GM12878 (cell line): Measurements from ENCODE around the gene TMEM41A. TPM values are rescaled to one million over a fixed set of nuclear protein-coding genes. Genes with fewer than 3 reads are reported as not detected.

Experiments used
- ATAC-seq: fragments of 200-7000 bp; cut with Tn5 transposase; 3 replicates; pipeline ENCODE4 v1.9.1; 2020; ENCODE audit warnings: mild to moderate bottlenecking, moderate library complexity
- BruUV-seq: library from RNA; stranded (reverse); fragments of 400-500 nt; replicated peaks from 2 replicates; lab custom pipeline; 2021; lab: Mats Ljungman, UMichigan
- CTCF ChIA-PET: fragments of 300-600 bp; sonication (Branson Sonifier 250); formaldehyde crosslinking; extraction: SDS; loops from one replicate; lab custom pipeline; 2021; ENCODE audit warnings: inconsistent platforms; lab: Yijun Ruan, JAX
- POLR2A ChIA-PET: fragments of 350-600 bp; formaldehyde crosslinking; extraction: SDS; loops from one replicate; lab custom pipeline; 2021; ENCODE audit warnings: inconsistent platforms; lab: Charles Lee
- RAD21 ChIA-PET: fragments of 300-600 bp; sonication (Branson Sonifier 250); formaldehyde crosslinking; loops from one replicate; lab custom pipeline; 2023; ENCODE audit warnings: antibody characterized with exemption; ENCODE audit not compliant: unreplicated experiment; lab: Charles Lee
- SMC1A ChIA-PET: fragments of 300-600 bp; sonication (Branson Sonifier 250); formaldehyde crosslinking; loops from one replicate; lab custom pipeline; 2023; ENCODE audit not compliant: unreplicated experiment, uncharacterized antibody; lab: Charles Lee
- DNase-seq: peaks from one replicate; pipeline ENCODE4 v3.0.0-alpha.2; 2011; ENCODE audit warnings: low read depth, low spot score
- FAIRE-seq: peaks from 3 replicates; lab custom pipeline; 2011; peaks lifted over from hg19 to GRCh38; lab: Jason Lieb, UNC
- H2AFZ ChIP-seq: 2 replicates; pipeline ENCODE4 v1.6.0; 2011; ENCODE audit warnings: low read depth, low read length, control low read depth; ENCODE audit not compliant: control insufficient read depth
- H3K27ac ChIP-seq: 2 replicates; pipeline ENCODE4 v1.5.1; 2011; ENCODE audit warnings: control low read depth; ENCODE audit not compliant: control insufficient read depth, insufficient read depth
- H3K27me3 ChIP-seq, 2 experiments: replicated peaks in 1 of 2; 2 replicates each; pipeline versions ENCODE4 v1.6.0 to v1.6.1; 2011; ENCODE audit warnings: low read length in 1 of 2; ENCODE audit not compliant: control insufficient read depth in 2 of 2, insufficient read depth in 2 of 2
- H3K36me3 ChIP-seq, 2 experiments: 2 replicates each; pipeline ENCODE4 v1.5.1; 2011; ENCODE audit warnings: low read length in 1 of 2; ENCODE audit not compliant: control insufficient read depth in 2 of 2, insufficient read depth in 2 of 2
- H3K4me1 ChIP-seq: 2 replicates; pipeline ENCODE4 v1.6.1; 2011; ENCODE audit warnings: mild to moderate bottlenecking, low read length, moderate library complexity, mixed read lengths; ENCODE audit not compliant: control insufficient read depth, insufficient read depth
- H3K4me2 ChIP-seq: 2 replicates; pipeline ENCODE4 v1.6.0; 2011; ENCODE audit warnings: control low read depth; ENCODE audit not compliant: control insufficient read depth, insufficient read depth
- H3K4me3 ChIP-seq: fragments of 200-600 bp; sonication (generic); 2 replicates; pipeline ENCODE4 v1.5.1; 2016
- H3K79me2 ChIP-seq: 2 replicates; pipeline ENCODE4 v1.6.0; 2011; ENCODE audit warnings: low read length; ENCODE audit not compliant: control insufficient read depth, insufficient read depth
- H3K9ac ChIP-seq: 2 replicates; pipeline ENCODE4 v1.8.0; 2011; ENCODE audit warnings: low read length, control low read depth, mixed read lengths; ENCODE audit not compliant: control insufficient read depth, insufficient read depth
- H3K9me3 ChIP-seq: replicated peaks from 3 replicates; pipeline ENCODE4 v1.5.1; 2011; ENCODE audit warnings: mild to moderate bottlenecking, low read length; ENCODE audit not compliant: control insufficient read depth, insufficient read depth
- H4K20me1 ChIP-seq: 2 replicates; pipeline ENCODE4 v1.6.0; 2011; ENCODE audit not compliant: control insufficient read depth, insufficient read depth
- ASH2L ChIP-seq: fragments of 300-600, 200-600 bp; sonication (generic); IDR thresholded peaks from 2 replicates; pipeline ENCODE4 v1.6.1; 2017; ENCODE audit warnings: low read depth, mild to moderate bottlenecking, borderline replicate concordance
- BHLHE40 ChIP-seq, 2 experiments: fragments of 450-650 bp in 1 of 2; IDR thresholded peaks; 2 replicates each; pipeline ENCODE4 v1.6.1; 2011 to 2017; ENCODE audit warnings: low read depth in 2 of 2, borderline replicate concordance in 1 of 2, improper control_type of control experiment in 1 of 2, low read length in 1 of 2, mild to moderate bottlenecking in 1 of 2
- BMI1 ChIP-seq: fragments of 450-650 bp; IDR thresholded peaks from 2 replicates; pipeline ENCODE4 v1.6.1; 2016; ENCODE audit warnings: mild to moderate bottlenecking, moderate library complexity, borderline replicate concordance
- CREM ChIP-seq: IDR thresholded peaks from 2 replicates; pipeline ENCODE4 v1.6.1; 2014; ENCODE audit warnings: antibody characterized with exemption, low read depth
- ETV6 ChIP-seq, 2 experiments: fragments of 450-650 bp in 1 of 2; IDR thresholded peaks in 1 of 2; conservative IDR thresholded peaks in 1 of 2; 2 replicates each; pipeline ENCODE4 v1.6.1; 2014; ENCODE audit warnings: antibody characterized with exemption in 1 of 2, borderline replicate concordance in 1 of 2, low read depth in 1 of 2, mild to moderate bottlenecking in 1 of 2, moderate library complexity in 1 of 2
- EZH2 ChIP-seq: IDR thresholded peaks from 2 replicates; pipeline ENCODE4 v1.6.1; 2012; ENCODE audit warnings: low read depth, mild to moderate bottlenecking, control low read depth, inconsistent platforms, low read length, borderline replicate concordance; ENCODE audit not compliant: control insufficient read depth
- IKZF1 ChIP-seq: fragments of 450-650 bp; conservative IDR thresholded peaks from 2 replicates; pipeline ENCODE4 v1.6.1; 2017; ENCODE audit warnings: antibody characterized with exemption, mild to moderate bottlenecking
- IKZF2 ChIP-seq, 2 experiments: fragments of 450-650 bp; IDR thresholded peaks; 2 replicates each; pipeline ENCODE4 v1.6.1; 2017; ENCODE audit warnings: mild to moderate bottlenecking in 2 of 2, moderate library complexity in 2 of 2
- JUND ChIP-seq: IDR thresholded peaks from 2 replicates; pipeline ENCODE4 v1.6.1; 2012; ENCODE audit warnings: low read depth, mild to moderate bottlenecking, low read length, improper control_type of control experiment, moderate library complexity
- LARP7 ChIP-seq: fragments of 450-650 bp; IDR thresholded peaks from 2 replicates; pipeline ENCODE4 v1.6.1; 2017; ENCODE audit warnings: mild to moderate bottlenecking
- MEF2B ChIP-seq: fragments of 450-650 bp; IDR thresholded peaks from 2 replicates; pipeline ENCODE4 v1.6.1; 2018; ENCODE audit warnings: mild to moderate bottlenecking, moderate library complexity; ENCODE audit not compliant: partially characterized antibody, poor library complexity, severe bottlenecking
- SP1 ChIP-seq: IDR thresholded peaks from one replicate; pipeline ENCODE4 v1.6.1; 2011; ENCODE audit warnings: low read depth, low read length
- STAT1 ChIP-seq: fragments of 450-650 bp; conservative IDR thresholded peaks from 2 replicates; pipeline ENCODE4 v1.6.1; 2014; ENCODE audit warnings: antibody characterized with exemption, mild to moderate bottlenecking
- ZSCAN29 ChIP-seq: fragments of 450-650 bp; IDR thresholded peaks from 2 replicates; pipeline ENCODE4 v1.6.1; 2017; ENCODE audit warnings: mild to moderate bottlenecking, moderate library complexity
- WGBS: methylation state at CpG from one replicate; pipeline ENCODE4 v1.1.6; 2016; ENCODE audit warnings: low lambda C conversion rate; ENCODE audit not compliant: insufficient replicate concordance, insufficient coverage; ENCODE audit errors: missing lambda C conversion rate; 5-methylcytosine and 5-hydroxymethylcytosine counted together
- in situ Hi-C: fragments of 300-500 bp; cut with MboI; formaldehyde crosslinking; loops from 9 replicates; pipeline ENCODE4 v1.14.3; 2018; ENCODE audit warnings: mixed read lengths
- intact Hi-C: fragments of 100-400 bp; cut with micrococcal nuclease; formaldehyde crosslinking; loops from one replicate; pipeline ENCODE4 v1.14.2; 2022; ENCODE audit not compliant: unreplicated experiment
- polyA plus RNA-seq, 11 experiments: library from polyadenylated mRNA; depleted of rRNA in 4 of 11; unstranded in 6 of 11; stranded (reverse) in 5 of 11; fragments of >200 nt; fragmentation: Nextera tagmentation in 4 of 11; fragmentation: Illumina TruSeq in 1 of 11; extraction: Ambion mirVana in 4 of 11; extraction: Trizol in 1 of 11; gene quantifications; 1 replicate in 1 of 11; 2 replicates in 10 of 11; pipeline versions ENCODE4 v1.2.1 to v1.2.3, GENCODE V29; 2011 to 2016; ENCODE audit warnings: inconsistent platforms in 2 of 11, missing spikeins in 2 of 11, low read depth in 1 of 11
- total RNA-seq, 4 experiments: library from RNA; depleted of rRNA in 3 of 4; stranded (reverse); fragments of >200 nt in 3 of 4; fragmentation: Illumina TruSeq in 1 of 4; extraction: Trizol in 1 of 4; gene quantifications; 2 replicates each; pipeline versions ENCODE4 v1.2.1 to v1.2.3, GENCODE V29; 2013 to 2021
- TF ChIP-seq, protein P1 (sequence below): fragments of 450-650 bp; conservative IDR thresholded peaks from 2 replicates; pipeline ENCODE4 v1.6.1; 2017; ENCODE audit warnings: mild to moderate bottlenecking, moderate library complexity

The TMEM41A gene
- total and polyA plus RNA-seq, 10 of the 15 experiments (the other 5 are each of a cell fraction or from before 2014, with no cell fraction given), result 13.9 to 33.2 (median 21.8) TPM

DNA sequence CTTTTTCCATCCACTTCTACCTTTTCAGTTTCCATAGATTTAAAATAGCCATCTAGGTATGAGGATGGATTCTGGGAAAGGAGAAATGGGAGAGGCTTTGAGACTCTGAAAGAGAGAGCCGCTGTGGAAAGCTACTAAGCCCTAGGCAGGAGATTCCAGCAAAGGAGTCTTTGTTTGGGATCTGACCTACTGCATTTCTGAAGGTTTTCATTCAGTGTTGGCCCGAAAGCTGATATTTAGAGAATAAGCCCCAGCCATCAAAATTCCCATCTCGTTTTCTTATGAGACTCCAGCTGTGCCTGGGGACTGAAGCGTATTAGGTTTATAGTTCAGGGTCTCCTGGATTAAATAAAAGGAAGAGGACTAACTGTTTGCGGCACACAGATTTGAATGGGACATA, 34.1 kb upstream of the TMEM41A start (continued):
- TF ChIP-seq MEF2B (no peak), CREM (no peak)

DNA sequence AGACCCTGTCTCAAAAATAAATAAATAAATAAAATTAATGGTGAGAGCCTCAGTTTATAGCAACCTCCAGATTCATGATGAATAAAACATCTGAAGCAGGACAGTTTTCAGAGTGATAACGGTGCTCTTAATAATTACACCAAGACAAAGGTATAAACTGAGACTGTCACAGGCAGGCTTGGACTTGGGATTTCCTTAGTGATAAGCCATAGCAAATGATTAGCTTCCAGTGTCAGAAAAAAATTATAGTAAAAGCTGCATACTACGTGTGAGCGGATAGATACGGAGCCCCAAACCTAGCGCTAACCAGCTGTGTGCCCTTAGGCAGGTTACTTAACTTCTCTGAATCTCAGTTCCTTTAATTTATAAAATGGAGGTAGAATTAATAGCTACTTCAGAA, 32.0 kb upstream of the TMEM41A start:
- BruUV-seq, result no TSS peak
- Histone ChIP-seq H3K9me3 (no peaks in the 10 kb centered on the region), H3K9ac (no peak overlapping the region), H3K4me1 (no peaks in the 10 kb centered on the region), H4K20me1 (no peaks in the 10 kb centered on the region), H3K4me3 (no peak overlapping the region), H3K36me3 (no peaks in the 10 kb centered on the region; a peak in 1 of 4 replicates), H3K27ac (no peak overlapping the region), H3K79me2 (no peaks in the 10 kb centered on the region), H3K4me2 (no peak overlapping the region), H2AFZ (no peak overlapping the region), H3K27me3 (no peaks in the 10 kb centered on the region)
- TF ChIP-seq LARP7, result no peak
- DNase-seq, result no peak
- no peak for FAIRE-seq
- ATAC-seq, result no peak
- SMC1A ChIA-PET, result interaction anchor here (0.9 to 1.5 kb wide), 2 partner anchors 22 to 28 kb away, joined by 3 to 5 read pairs; partner anchors contain the start of gene LIPH
- in situ Hi-C loops (no loop called here), intact Hi-C loops (no loop called here)
- POLR2A ChIA-PET, result interaction anchor here (1.1 kb wide), 1 partner anchor 55 kb away, joined by 3 read pairs; the partner anchor contains the start of gene SENP2
- 63% methylated on average over 5 of the region's 5 CpGs for WGBS
- RAD21 ChIA-PET, result interaction anchor here (1.1 kb wide), 1 partner anchor 28 kb away, joined by 4 read pairs; no protein-coding TSS in a partner anchor
- CTCF ChIA-PET, result interaction anchor here (0.8 to 1.3 kb wide), 2 partner anchors 44 to 129 kb away, joined by 3 read pairs; no protein-coding TSS in a partner anchor

DNA sequence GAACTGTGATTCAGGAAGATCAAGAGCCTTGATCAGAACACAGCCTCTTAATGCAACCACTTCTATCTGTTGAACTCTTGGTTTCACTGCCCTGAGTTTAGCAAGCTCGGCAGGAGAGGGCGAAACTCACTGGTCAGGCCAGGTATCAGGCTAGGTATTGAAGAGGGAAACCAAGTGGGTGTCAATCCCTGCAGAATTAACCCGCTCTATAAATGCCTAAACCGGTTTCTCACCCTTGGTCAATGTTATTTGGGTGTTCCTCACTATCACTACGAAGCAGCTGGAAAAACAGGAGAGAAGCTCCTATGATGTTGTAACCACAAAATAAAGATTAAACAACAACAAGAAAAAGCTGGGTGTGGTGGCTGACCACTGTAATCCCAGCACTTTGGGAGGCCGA, 29.7 kb upstream of the TMEM41A start:
- FAIRE-seq, result no peak
- no peak for ATAC-seq
- Histone ChIP-seq H3K36me3 (no peaks in the 10 kb centered on the region; a peak in 1 of 4 replicates), H3K9me3 (no peaks in the 10 kb centered on the region), H3K4me2 (no peak overlapping the region), H3K79me2 (no peaks in the 10 kb centered on the region), H2AFZ (no peak overlapping the region), H3K27ac (no peak overlapping the region), H3K4me1 (no peaks in the 10 kb centered on the region), H3K27me3 (no peaks in the 10 kb centered on the region), H3K4me3 (no peak overlapping the region), H3K9ac (no peak overlapping the region), H4K20me1 (no peaks in the 10 kb centered on the region)
- no TSS peak for BruUV-seq
- in situ Hi-C loops, result no loop called here
- CTCF ChIA-PET, result no interaction called here
- DNase-seq, result no peak
- intact Hi-C loops, result no loop called here
- WGBS, result 92% methylated on average over 6 of the region's 6 CpGs
- SMC1A ChIA-PET, result no interaction called here
- POLR2A ChIA-PET, result no interaction called here
- RAD21 ChIA-PET, result no interaction called here
- no peak for TF ChIP-seq ASH2L
- TF ChIP-seq SP1, result no peak
- TF ChIP-seq ETV6 (conservative IDR thresholded peaks at IDR 0.05 in 1 of 2, IDR thresholded peaks at IDR 0.05 in 1 of 2; ENCODE audit: borderline replicate concordance in 1 of 2, low read depth in 1 of 2), result no peak
- no peak for TF ChIP-seq BMI1
- no peak for TF ChIP-seq ZSCAN29
- TF ChIP-seq STAT1, result no peak
- no peak for TF ChIP-seq IKZF2 (IDR thresholded peaks at IDR 0.05)
- no peak for TF ChIP-seq EZH2
- no peak for TF ChIP-seq BHLHE40 (IDR thresholded peaks at IDR 0.05; ENCODE audit: borderline replicate concordance in 1 of 2, low read depth in 2 of 2, low read length in 1 of 2)
- TF ChIP-seq IKZF1, result no peak
- TF ChIP-seq, protein P1, sequence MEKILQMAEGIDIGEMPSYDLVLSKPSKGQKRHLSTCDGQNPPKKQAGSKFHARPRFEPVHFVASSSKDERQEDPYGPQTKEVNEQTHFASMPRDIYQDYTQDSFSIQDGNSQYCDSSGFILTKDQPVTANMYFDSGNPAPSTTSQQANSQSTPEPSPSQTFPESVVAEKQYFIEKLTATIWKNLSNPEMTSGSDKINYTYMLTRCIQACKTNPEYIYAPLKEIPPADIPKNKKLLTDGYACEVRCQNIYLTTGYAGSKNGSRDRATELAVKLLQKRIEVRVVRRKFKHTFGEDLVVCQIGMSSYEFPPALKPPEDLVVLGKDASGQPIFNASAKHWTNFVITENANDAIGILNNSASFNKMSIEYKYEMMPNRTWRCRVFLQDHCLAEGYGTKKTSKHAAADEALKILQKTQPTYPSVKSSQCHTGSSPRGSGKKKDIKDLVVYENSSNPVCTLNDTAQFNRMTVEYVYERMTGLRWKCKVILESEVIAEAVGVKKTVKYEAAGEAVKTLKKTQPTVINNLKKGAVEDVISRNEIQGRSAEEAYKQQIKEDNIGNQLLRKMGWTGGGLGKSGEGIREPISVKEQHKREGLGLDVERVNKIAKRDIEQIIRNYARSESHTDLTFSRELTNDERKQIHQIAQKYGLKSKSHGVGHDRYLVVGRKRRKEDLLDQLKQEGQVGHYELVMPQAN, result no peak
- TF ChIP-seq JUND, result no peak
